Stimulated activated naive CD8-positive, alpha-beta T cell treated with anti-CD3 and anti-CD28 coated beads, Interleukin-15, Interleukin-2, amounts not matched to agents 100 U/mL and 50 U/mL, for 24 hours (primary cell): ENCODE data around the gene C20orf173.
"Not testable (repeated sequence)": the region's sequence is repeated elsewhere in the genome, so short reads cannot be mapped to it uniquely, and the experiment has no call there.

Experiments used
- ATAC-seq: fragments of 150-1000 bp; cut with Tn5 transposase; one replicate; pipeline ENCODE4 v1.10.0; 2021
- DNase-seq: peaks from one replicate; pipeline ENCODE4 v3.0.0; 2021

The C20orf173 gene

DNA sequence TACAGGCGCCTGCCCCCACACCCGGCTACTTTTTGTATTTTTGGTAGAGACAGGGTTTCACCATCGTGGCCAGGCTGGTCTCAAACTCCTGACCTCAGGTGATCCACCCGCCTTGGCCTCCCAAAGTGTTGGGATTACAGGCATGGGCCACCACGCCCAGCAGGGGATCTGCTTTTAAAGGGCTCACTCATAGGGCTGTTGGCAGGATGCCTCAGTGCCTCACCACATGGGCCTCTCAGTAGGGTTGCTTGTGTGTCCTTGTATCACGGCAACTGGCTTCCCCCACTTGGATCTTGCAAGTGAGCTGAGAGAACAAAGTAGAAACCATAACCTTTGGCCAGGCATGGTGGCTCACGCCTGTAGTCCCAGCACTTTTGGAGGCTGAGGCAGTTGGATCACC, 15.5 kb upstream of the C20orf173 start:
- ATAC-seq, DNase-seq: not testable (repeated sequence)

DNA sequence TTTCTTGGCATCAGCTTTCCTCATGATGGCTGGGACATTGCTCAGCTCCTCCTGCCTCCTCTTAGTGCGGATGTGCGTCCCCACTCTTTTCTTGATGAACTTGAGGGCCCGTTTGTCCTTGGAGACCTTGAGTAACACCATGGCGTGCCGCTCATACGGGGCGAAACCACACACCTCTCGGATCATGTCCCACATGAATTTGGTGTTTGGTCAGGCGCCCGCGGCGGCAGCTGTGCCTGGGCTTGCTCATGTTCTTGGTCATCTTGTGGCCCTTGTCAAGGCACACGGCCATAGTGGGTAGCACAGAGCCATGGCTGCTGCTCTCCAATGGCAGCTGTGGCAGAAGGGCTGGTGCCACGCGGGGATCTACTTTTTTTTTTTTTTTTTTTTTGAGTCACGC, 15.0 kb upstream of the C20orf173 start:
- DNase-seq (no peak), ATAC-seq (no peak)

GRCh38 chr20:35542990-35543389, 13.5 kb upstream of the C20orf173 start:
- no peak for ATAC-seq

DNA sequence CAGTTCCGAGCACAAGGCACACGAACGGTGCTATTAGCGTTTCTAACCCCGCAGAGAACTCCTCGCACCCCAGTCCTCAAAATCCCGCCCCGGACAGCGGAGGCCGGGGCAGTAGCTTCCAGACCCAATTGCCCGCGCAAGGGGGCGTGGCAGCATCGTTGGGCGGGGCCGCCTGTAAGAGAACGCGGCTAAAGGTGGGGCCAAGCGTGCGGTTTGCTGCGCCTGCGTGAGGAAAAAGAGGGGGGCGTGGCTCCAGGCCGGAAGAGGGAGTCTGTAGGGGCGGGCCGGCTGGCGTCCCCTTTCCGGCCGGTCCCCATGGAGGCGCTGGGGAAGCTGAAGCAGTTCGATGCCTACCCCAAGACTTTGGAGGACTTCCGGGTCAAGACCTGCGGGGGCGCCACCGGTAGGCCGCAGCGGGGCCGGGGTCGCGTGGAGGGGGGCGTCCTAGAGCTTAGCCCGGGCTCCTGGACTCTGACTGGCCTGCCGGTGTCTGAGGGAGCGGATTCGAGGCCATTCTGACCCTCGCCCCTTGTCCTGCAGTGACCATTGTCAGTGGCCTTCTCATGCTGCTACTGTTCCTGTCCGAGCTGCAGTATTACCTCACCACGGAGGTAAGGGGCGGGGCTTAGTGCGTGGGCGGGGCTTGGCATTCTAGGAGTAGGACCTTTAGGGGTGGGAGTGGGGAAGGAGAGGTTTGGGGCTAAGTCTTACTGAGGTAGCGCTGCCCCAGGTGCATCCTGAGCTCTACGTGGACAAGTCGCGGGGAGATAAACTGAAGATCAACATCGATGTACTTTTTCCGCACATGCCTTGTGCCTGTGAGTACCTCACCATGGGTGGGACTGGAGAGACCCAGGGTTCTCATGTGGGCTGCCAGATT, 12.6 kb upstream of the C20orf173 start, which contains the start of gene ERGIC3:
TSS of gene ERGIC3 (plus strand) at position 296 of the 880 bp plus-strand sequence. CDS start at position 316, 20 bp downstream.
- ATAC-seq (peak; percentile 98), DNase-seq (peak; percentile 99)

More at GRCh38 chr20:35542990-35543389, 13.5 kb upstream of the C20orf173 start:
- no peak for DNase-seq

- no peak for DNase-seq
- no peak for ATAC-seq
Observed at GRCh38 chr20:35541118-35541782, 11.8 kb upstream of the C20orf173 start.

DNA sequence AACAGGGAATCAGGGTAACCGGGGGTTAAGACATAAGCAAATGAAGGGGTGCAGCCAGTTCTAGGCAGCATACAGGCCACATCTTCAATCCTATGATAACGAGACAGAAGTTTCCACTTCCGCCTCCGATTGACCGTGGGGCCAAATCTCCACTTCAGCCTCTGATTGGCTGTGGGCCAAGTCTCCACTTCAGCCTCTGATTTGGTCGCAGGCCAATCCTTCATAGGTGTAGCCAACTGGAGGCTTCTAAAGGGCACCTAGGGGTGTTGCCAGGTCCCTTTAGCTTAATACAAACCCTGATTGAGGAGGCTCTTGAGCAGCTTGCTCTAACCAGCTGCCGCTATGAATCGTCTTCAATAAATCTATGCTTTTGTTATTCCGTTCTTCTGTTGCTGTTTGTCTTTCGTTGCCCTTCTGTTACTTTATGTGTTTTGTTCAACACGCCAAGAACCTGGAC, 10.3 kb upstream of the C20orf173 start:
- no peak for ATAC-seq
- DNase-seq = peak; percentile 20

GRCh38 chr20:35527122-35527769, 2.2 kb downstream of the C20orf173 start:
- ATAC-seq (no peak), DNase-seq (no peak)

DNA sequence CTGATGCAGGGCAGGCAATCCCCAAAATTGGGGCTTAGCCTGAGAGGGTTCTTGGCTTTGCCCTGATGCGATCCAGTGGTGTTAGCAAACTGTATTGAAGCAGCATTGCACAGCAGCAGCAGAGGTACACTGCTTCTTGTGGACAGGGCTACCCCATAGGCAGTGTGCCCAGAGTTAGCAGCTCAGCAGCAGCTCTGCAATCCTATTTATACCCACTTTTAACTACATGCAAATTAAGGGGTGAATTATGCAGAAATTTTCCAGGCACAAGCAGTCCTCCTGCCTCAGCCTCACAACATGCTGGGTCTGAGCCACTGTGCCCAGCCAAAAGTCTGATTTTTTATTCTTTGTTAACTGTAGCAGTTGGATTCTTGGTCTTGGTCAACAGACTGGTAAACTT, 3.8 kb downstream of the C20orf173 start:
- ATAC-seq (no peak), DNase-seq (no peak)

GRCh38 chr20:35523298-35523888, 6.1 kb downstream of the C20orf173 start:
- peak; percentile 44 for DNase-seq
- no peak for ATAC-seq

DNA sequence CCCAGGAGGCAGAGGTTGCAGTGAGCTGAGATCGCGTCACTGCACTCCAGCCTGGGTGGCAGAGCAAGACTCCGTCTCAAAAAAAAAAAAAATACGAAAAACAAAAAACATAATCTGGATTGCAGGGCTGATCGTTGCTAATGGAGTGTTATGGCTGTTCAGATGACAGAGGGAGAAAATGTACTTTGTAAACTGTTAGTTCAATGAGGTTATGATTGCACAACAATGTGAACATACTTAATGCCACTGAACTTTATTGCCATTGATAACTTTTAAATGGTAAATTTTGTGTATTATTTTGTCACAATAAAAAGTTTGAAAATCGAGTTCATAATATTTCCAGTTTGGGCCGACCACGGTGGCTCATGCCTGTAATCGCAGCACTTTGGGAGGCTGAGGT, 10.5 kb downstream of the C20orf173 start:
- no peak for DNase-seq
- ATAC-seq = no peak

- not testable (repeated sequence) for ATAC-seq, DNase-seq
Observed at GRCh38 chr20:35517767-35518166, 11.7 kb downstream of the C20orf173 start.

DNA sequence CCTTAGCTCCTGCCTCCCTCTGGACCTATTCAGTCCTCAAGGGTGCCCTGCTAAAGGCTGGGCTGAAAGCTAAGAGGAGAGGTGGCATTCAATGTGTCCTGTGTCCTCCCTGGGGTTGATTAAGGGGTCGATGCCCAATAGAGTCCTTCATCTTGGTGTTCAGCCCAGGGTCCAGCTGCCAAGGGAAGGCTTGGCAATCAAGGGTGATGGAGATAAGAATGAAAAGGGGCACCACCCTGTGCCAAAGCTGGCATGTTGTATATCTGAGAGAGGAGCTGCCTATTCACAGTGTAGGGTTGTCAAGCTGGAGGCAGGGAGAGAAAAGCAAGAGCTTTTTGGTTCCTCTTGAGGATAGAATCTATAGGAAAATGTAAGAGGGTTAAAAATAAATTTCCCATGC, 12.3 kb downstream of the C20orf173 start:
- no peak for DNase-seq

GRCh38 chr20:35515949-35516645, 13.4 kb downstream of the C20orf173 start:
- ATAC-seq = no peak
- no peak for DNase-seq

More for the DNA sequence above, 12.3 kb downstream of the C20orf173 start:
- no peak for ATAC-seq

DNA sequence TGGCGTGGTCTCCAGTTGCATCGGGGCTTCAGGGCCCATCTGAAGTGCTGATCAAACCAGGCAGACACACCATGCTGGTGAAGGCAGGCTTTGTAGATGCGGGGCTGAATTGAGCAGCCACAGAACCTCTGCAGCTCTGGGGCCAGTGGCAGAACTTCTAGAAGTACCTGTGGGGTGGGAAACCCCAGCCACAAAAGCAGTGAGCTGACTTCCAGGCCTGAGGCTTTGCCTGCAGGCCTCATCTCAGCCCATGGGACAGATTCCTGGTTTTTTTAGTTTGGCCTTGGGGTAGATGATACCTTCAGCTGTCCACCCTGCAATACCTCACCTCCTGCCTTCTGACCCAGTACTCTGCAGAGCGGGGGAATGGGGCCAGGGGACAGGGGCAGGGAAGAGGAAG, 14.1 kb downstream of the C20orf173 start:
- DNase-seq (no peak), ATAC-seq (no peak)

- DNase-seq (no peak), ATAC-seq (no peak)
Observed at GRCh38 chr20:35514371-35514932, 15.0 kb downstream of the C20orf173 start.

DNA sequence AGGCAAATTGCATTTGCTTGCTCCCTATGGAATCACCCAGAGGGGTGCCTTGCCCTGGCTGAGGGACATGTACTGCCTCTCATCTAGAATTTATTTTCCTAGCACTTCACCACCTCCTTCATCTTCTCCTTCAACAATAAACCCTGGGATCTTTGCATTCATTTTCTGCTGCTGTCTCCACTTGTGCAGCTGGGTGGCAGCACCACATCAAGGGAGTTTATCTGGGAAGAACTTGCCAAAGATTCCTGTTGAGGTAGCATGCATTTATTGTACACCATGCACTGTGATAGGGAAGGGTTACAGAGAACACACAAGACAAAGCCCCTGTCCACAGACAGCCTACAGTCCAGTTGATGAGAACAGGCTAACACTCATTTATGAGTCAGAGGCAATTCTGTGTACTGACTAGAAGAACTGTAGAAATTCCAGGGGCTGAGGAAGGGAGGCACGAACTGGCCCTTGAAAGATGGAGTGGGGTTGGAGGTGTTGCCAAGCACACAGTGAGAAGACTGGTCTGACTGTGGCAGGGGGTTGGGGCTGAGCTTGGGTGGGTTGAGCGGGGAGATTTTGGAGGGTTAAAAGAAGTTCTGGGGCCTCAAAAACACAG, 17.5 kb downstream of the C20orf173 start:
- ATAC-seq = no peak
- no peak for DNase-seq

DNA sequence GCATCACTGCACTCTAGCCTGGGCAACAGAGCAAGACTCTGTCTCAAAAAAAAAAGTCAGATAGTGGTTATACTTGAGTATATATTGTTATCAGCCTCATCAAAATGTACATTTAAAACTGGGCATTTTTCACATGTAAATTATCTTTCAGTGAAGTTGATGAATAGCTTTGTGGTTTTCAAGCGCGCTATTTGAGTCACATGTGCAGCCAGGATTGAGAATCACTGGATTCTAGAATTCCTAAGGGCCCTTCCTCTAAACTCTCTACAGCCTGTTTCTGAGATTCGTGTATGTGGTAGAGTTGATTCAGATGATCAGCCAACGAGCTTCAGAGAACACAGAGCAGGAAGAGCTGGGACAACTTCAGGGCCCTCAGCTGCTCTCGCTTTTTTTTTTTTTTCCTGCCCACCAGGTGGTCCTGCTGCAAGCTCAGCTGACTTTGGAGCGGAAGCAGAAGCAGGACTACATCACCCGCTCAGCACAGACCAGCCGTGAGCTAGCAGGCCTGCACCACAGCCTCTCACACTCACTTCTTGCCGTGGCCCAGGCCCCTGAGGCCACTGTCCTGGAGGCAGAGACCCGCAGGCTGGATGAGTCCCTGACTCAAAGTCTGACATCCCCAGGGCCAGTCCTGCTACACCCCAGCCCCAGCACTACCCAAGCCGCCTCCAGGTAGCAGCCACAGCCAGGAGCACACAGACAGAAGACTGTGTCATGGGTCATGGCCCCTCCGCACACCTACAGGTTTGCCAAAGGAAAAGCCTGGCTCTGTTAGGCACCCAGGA, 18.3 kb downstream of the C20orf173 start:
- ATAC-seq (no peak), DNase-seq (no peak)

GRCh38 chr20:35508493-35509218, 20.8 kb downstream of the C20orf173 start:
- no peak for DNase-seq
- ATAC-seq = no peak
